GM12878 (cell line): ENCODE data around the gene AQP11.

Source experiments
- CEBPB ChIP-seq, 2 experiments: fragments of 150-350 bp in 1 of 2; IDR thresholded peaks; 2 replicates each; pipeline ENCODE4 v1.6.1; 2012 to 2014; ENCODE audit warnings: low read depth in 2 of 2, low read length in 2 of 2, borderline replicate concordance in 1 of 2, inconsistent platforms in 1 of 2
- CTCF ChIP-seq, 3 experiments: IDR thresholded peaks in 2 of 3; conservative IDR thresholded peaks in 1 of 3; 2 replicates each; pipeline ENCODE4 v1.5.1; 2011; ENCODE audit warnings: low read depth in 3 of 3, low read length in 3 of 3, mild to moderate bottlenecking in 3 of 3, control low read depth in 2 of 3, moderate library complexity in 2 of 3, inconsistent platforms in 1 of 3, mixed read lengths in 1 of 3; ENCODE audit not compliant: control insufficient read depth in 2 of 3, insufficient read depth in 1 of 3; ENCODE audit errors: extremely low read depth in 1 of 3
- E2F4 ChIP-seq: IDR thresholded peaks from 2 replicates; pipeline ENCODE4 v1.6.1; 2012; ENCODE audit warnings: low read depth, low read length, improper control_type of control experiment
- KDM1A ChIP-seq: fragments of 200-600 bp; sonication (generic); IDR thresholded peaks from 2 replicates; pipeline ENCODE4 v1.6.1; 2016; ENCODE audit warnings: borderline replicate concordance
- NFYA ChIP-seq: IDR thresholded peaks from 2 replicates; pipeline ENCODE4 v1.6.1; 2011; ENCODE audit warnings: low read depth, mild to moderate bottlenecking, low read length, improper control_type of control experiment, borderline replicate concordance
- PML ChIP-seq: IDR thresholded peaks from 2 replicates; pipeline ENCODE4 v1.6.1; 2012; ENCODE audit warnings: low read length, inconsistent platforms
- RAD51 ChIP-seq: fragments of 450-650 bp; IDR thresholded peaks from 2 replicates; pipeline ENCODE4 v1.6.1; 2016; ENCODE audit warnings: moderate library complexity, mild to moderate bottlenecking, inconsistent platforms
- ZBTB40 ChIP-seq: fragments of 450-650 bp; IDR thresholded peaks from 2 replicates; pipeline ENCODE4 v1.6.1; 2016; ENCODE audit warnings: mild to moderate bottlenecking, moderate library complexity, borderline replicate concordance

GRCh38 chr11:77569676-77570070 is 20.1 kb upstream of the AQP11 start:
- TF ChIP-seq KDM1A = no peak
- TF ChIP-seq ZBTB40 = no peak
- TF ChIP-seq CTCF (IDR thresholded peaks at IDR 0.05 in 2 of 3, conservative IDR thresholded peaks at IDR 0.05 in 1 of 3; ENCODE audit: control insufficient read depth in 2 of 3, extremely low read depth in 1 of 3, insufficient read depth in 1 of 3, low read depth in 3 of 3, low read length in 3 of 3) = no peak
- TF ChIP-seq E2F4 = no peak
- TF ChIP-seq NFYA = no peak
- no peak for TF ChIP-seq PML
- no peak for TF ChIP-seq RAD51
- no peak for TF ChIP-seq CEBPB (IDR thresholded peaks at IDR 0.05; ENCODE audit: borderline replicate concordance in 1 of 2, low read depth in 2 of 2, low read length in 2 of 2)
